ENCODE results near the gene PRR32. TPM values are rescaled to one million over a fixed set of nuclear protein-coding genes. Genes with fewer than 3 reads are reported as not detected.

Gene PRR32
- total and polyA plus RNA-seq, 2 of the 8 experiments (the other 6 are each of a cell fraction or from before 2014, with no cell fraction given): not detected

GRCh38 chrX:126855839-126856524, 36.5 kb downstream of the PRR32 start (continued):
- no peak for TF ChIP-seq SP2 (IDR thresholded peaks at IDR 0.05; ENCODE audit: low read length)
- no peak for TF ChIP-seq ASH2L (IDR thresholded peaks at IDR 0.05; ENCODE audit: low read length)
